ENCODE measurements around the gene TNFRSF13B.
"Not testable (repeated sequence)": the region's sequence is repeated elsewhere in the genome, so short reads cannot be mapped to it uniquely, and the experiment has no call there.

The TNFRSF13B gene

GRCh38 chr17:17001874-17002520 is 30.1 kb upstream of the TNFRSF13B start:
- Histone ChIP-seq H3K4me1 (ENCODE audit: control insufficient read depth, insufficient read depth, low read length) (peaks cover 9% of the 10 kb centered on the region), H3K36me3 (ENCODE audit: control insufficient read depth, insufficient read depth, low read length) (no peaks in the 10 kb centered on the region), H3K9me3 (ENCODE audit: control insufficient read depth, low read length) (no peaks in the 10 kb centered on the region), H3K27me3 (ENCODE audit: control insufficient read depth, insufficient read depth, low read length) (no peaks in the 10 kb centered on the region), H3K9ac (ENCODE audit: low read length) (no peak overlapping the region), H3K4me3 (ENCODE audit: low read length) (no peak overlapping the region)

GRCh38 chr17:17001076-17001777 is 29.3 kb upstream of the TNFRSF13B start:
- Histone ChIP-seq H3K9ac (ENCODE audit: low read length) (no peak overlapping the region), H3K27me3 (ENCODE audit: control insufficient read depth, insufficient read depth, low read length) (no peaks in the 10 kb centered on the region), H3K36me3 (ENCODE audit: control insufficient read depth, insufficient read depth, low read length) (no peaks in the 10 kb centered on the region), H3K4me1 (ENCODE audit: control insufficient read depth, insufficient read depth, low read length) (peaks cover 9% of the 10 kb centered on the region), H3K9me3 (ENCODE audit: control insufficient read depth, low read length) (no peaks in the 10 kb centered on the region), H3K4me3 (ENCODE audit: low read length) (no peak overlapping the region)

GRCh38 chr17:16999931-17000625 is 28.2 kb upstream of the TNFRSF13B start:
- H3K27me3 ChIP-seq (ENCODE audit: control insufficient read depth, insufficient read depth, low read length), result no peaks in the 10 kb centered on the region
- no peaks in the 10 kb centered on the region for H3K36me3 ChIP-seq (ENCODE audit: control insufficient read depth, insufficient read depth, low read length)
- H3K9ac ChIP-seq (ENCODE audit: low read length), result no peak overlapping the region
- H3K9me3 ChIP-seq (ENCODE audit: control insufficient read depth, low read length), result no peaks in the 10 kb centered on the region
- peaks cover 9% of the 10 kb centered on the region for H3K4me1 ChIP-seq (ENCODE audit: control insufficient read depth, insufficient read depth, low read length)
- H3K4me3 ChIP-seq (ENCODE audit: low read length), result no peak overlapping the region

GRCh38 chr17:16997514-16998429 is 25.9 kb upstream of the TNFRSF13B start:
- Histone ChIP-seq H3K9me3 (ENCODE audit: control insufficient read depth, low read length) (no peaks in the 10 kb centered on the region), H3K4me3 (ENCODE audit: low read length) (no peak overlapping the region), H3K4me1 (ENCODE audit: control insufficient read depth, insufficient read depth, low read length) (peaks cover 9% of the 10 kb centered on the region), H3K9ac (ENCODE audit: low read length) (no peak overlapping the region), H3K36me3 (ENCODE audit: control insufficient read depth, insufficient read depth, low read length) (no peaks in the 10 kb centered on the region), H3K27me3 (ENCODE audit: control insufficient read depth, insufficient read depth, low read length) (no peaks in the 10 kb centered on the region)

- H3K27me3 ChIP-seq (ENCODE audit: control insufficient read depth, insufficient read depth, low read length); H3K36me3 ChIP-seq (ENCODE audit: control insufficient read depth, insufficient read depth, low read length); H3K9me3 ChIP-seq (ENCODE audit: control insufficient read depth, low read length); H3K4me3 ChIP-seq (ENCODE audit: low read length); H3K4me1 ChIP-seq (ENCODE audit: control insufficient read depth, insufficient read depth, low read length); H3K9ac ChIP-seq (ENCODE audit: low read length): not testable (repeated sequence)
Observed at GRCh38 chr17:16996726-16997125, 24.8 kb upstream of the TNFRSF13B start.

GRCh38 chr17:16995930-16996329 is 24.0 kb upstream of the TNFRSF13B start:
- no peak overlapping the region for H3K4me3 ChIP-seq (ENCODE audit: low read length)
- no peak overlapping the region for H3K9ac ChIP-seq (ENCODE audit: low read length)

GRCh38 chr17:16994631-16995030 is 22.7 kb upstream of the TNFRSF13B start:
- peaks cover 7% of the 10 kb centered on the region for H3K4me1 ChIP-seq (ENCODE audit: control insufficient read depth, insufficient read depth, low read length)
- H3K36me3 ChIP-seq (ENCODE audit: control insufficient read depth, insufficient read depth, low read length), result no peaks in the 10 kb centered on the region
- no peak overlapping the region for H3K4me3 ChIP-seq (ENCODE audit: low read length)
- no peaks in the 10 kb centered on the region for H3K27me3 ChIP-seq (ENCODE audit: control insufficient read depth, insufficient read depth, low read length)
- H3K9ac ChIP-seq (ENCODE audit: low read length), result no peak overlapping the region
- H3K9me3 ChIP-seq (ENCODE audit: control insufficient read depth, low read length), result no peaks in the 10 kb centered on the region

More at GRCh38 chr17:16995930-16996329, 24.0 kb upstream of the TNFRSF13B start:
- H3K9me3 ChIP-seq (ENCODE audit: control insufficient read depth, low read length), result no peaks in the 10 kb centered on the region
- no peaks in the 10 kb centered on the region for H3K27me3 ChIP-seq (ENCODE audit: control insufficient read depth, insufficient read depth, low read length)
- no peaks in the 10 kb centered on the region for H3K36me3 ChIP-seq (ENCODE audit: control insufficient read depth, insufficient read depth, low read length)
- H3K4me1 ChIP-seq (ENCODE audit: control insufficient read depth, insufficient read depth, low read length), result peaks cover 7% of the 10 kb centered on the region

GRCh38 chr17:16991349-16992009 is 19.6 kb upstream of the TNFRSF13B start:
- Histone ChIP-seq H3K4me3 (ENCODE audit: low read length) (no peak overlapping the region), H3K27me3 (ENCODE audit: control insufficient read depth, insufficient read depth, low read length) (no peaks in the 10 kb centered on the region), H3K9me3 (ENCODE audit: control insufficient read depth, low read length) (no peaks in the 10 kb centered on the region), H3K36me3 (ENCODE audit: control insufficient read depth, insufficient read depth, low read length) (no peaks in the 10 kb centered on the region), H3K9ac (ENCODE audit: low read length) (no peak overlapping the region), H3K4me1 (ENCODE audit: control insufficient read depth, insufficient read depth, low read length) (peaks cover 7% of the 10 kb centered on the region)

- H3K4me1 ChIP-seq (ENCODE audit: control insufficient read depth, insufficient read depth, low read length), result peaks cover 7% of the 10 kb centered on the region
- H3K4me3 ChIP-seq (ENCODE audit: low read length), result no peak overlapping the region
- H3K27me3 ChIP-seq (ENCODE audit: control insufficient read depth, insufficient read depth, low read length), result no peaks in the 10 kb centered on the region
- no peaks in the 10 kb centered on the region for H3K9me3 ChIP-seq (ENCODE audit: control insufficient read depth, low read length)
- H3K36me3 ChIP-seq (ENCODE audit: control insufficient read depth, insufficient read depth, low read length), result no peaks in the 10 kb centered on the region
- no peak overlapping the region for H3K9ac ChIP-seq (ENCODE audit: low read length)
Observed at GRCh38 chr17:16989953-16990860, 18.3 kb upstream of the TNFRSF13B start.

- H3K9me3 ChIP-seq (ENCODE audit: control insufficient read depth, low read length), result no peaks in the 10 kb centered on the region
- H3K36me3 ChIP-seq (ENCODE audit: control insufficient read depth, insufficient read depth, low read length), result no peaks in the 10 kb centered on the region
- H3K27me3 ChIP-seq (ENCODE audit: control insufficient read depth, insufficient read depth, low read length), result no peaks in the 10 kb centered on the region
- no peak overlapping the region for H3K4me3 ChIP-seq (ENCODE audit: low read length)
- H3K4me1 ChIP-seq (ENCODE audit: control insufficient read depth, insufficient read depth, low read length), result peaks cover 7% of the 10 kb centered on the region
- no peak overlapping the region for H3K9ac ChIP-seq (ENCODE audit: low read length)
Observed at GRCh38 chr17:16989230-16989952, 17.5 kb upstream of the TNFRSF13B start.

Data from mucosa of stomach (tissue), 1 donor.